ENCODE results near the gene BCO2. TPM values are rescaled to one million over a fixed set of nuclear protein-coding genes. Genes with fewer than 3 reads are reported as not detected.
"Not testable (repeated sequence)": the region's sequence is repeated elsewhere in the genome, so short reads cannot be mapped to it uniquely, and the experiment has no call there.

The BCO2 gene
- total RNA-seq, 4 donors from 2014 or later, result 4.4 to 33.6 (median 18.3) TPM

GRCh38 chr11:112161012-112161411 lies 14.3 kb upstream of the BCO2 start:
- TF ChIP-seq CTCF (IDR thresholded peaks at IDR 0.05), result no peak
- DNase-seq (ENCODE audit: low spot score), result no peak
- ATAC-seq (ENCODE audit: low FRiP score), result no peak

- DNase-seq (ENCODE audit: low spot score); ATAC-seq (ENCODE audit: low FRiP score): not testable (repeated sequence)
Observed at GRCh38 chr11:112162200-112162599, 13.1 kb upstream of the BCO2 start.

GRCh38 chr11:112162761-112163546 lies 12.4 kb upstream of the BCO2 start:
- ATAC-seq (ENCODE audit: low FRiP score) (peak; percentile 26), DNase-seq (ENCODE audit: low spot score) (no peak)
- TF ChIP-seq CTCF (IDR thresholded peaks at IDR 0.05), result no peak

- peak; percentile 72 for ATAC-seq (ENCODE audit: low FRiP score)
- no peak for TF ChIP-seq CTCF (IDR thresholded peaks at IDR 0.05)
- no peak for DNase-seq (ENCODE audit: low spot score)
Observed at GRCh38 chr11:112163875-112164685, 11.2 kb upstream of the BCO2 start, which contains the start of gene IL18. IL18 (minus strand) TSS chr11:112164094; CDS start chr11:112155053, 9,041 bp downstream.

- DNase-seq (ENCODE audit: low spot score) (no peak), ATAC-seq (ENCODE audit: low FRiP score) (no peak)
- no peak for TF ChIP-seq CTCF (IDR thresholded peaks at IDR 0.05)
Observed at GRCh38 chr11:112165049-112165448, 10.3 kb upstream of the BCO2 start.

GRCh38 chr11:112166562-112166961 lies 8.8 kb upstream of the BCO2 start:
- DNase-seq (ENCODE audit: low spot score) (no peak), ATAC-seq (ENCODE audit: low FRiP score) (peak; percentile 58)
- no peak for TF ChIP-seq CTCF (IDR thresholded peaks at IDR 0.05)

- ATAC-seq (ENCODE audit: low FRiP score), result no peak
- no peak for TF ChIP-seq CTCF (IDR thresholded peaks at IDR 0.05)
- no peak for DNase-seq (ENCODE audit: low spot score)
Observed at GRCh38 chr11:112167145-112167544, 8.2 kb upstream of the BCO2 start, which contains the start of gene TEX12. TEX12 (plus strand) TSS chr11:112167372; CDS start chr11:112169269, 1,897 bp downstream.
